Ascending aorta (tissue), 2 donors: ENCODE measurements around the gene PPP2R3C. TPM values are rescaled to one million over a fixed set of nuclear protein-coding genes. Genes with fewer than 3 reads are reported as not detected.

Experiments
- DNase-seq, 2 donors: peaks; one replicate each; pipeline ENCODE4 v3.0.0-alpha.2; 2019; ENCODE audit warnings: low spot score in 2 of 2
- H3K27ac ChIP-seq, 2 donors: fragments of 200-600 bp; sonication (generic); one replicate each; pipeline ENCODE4 v1.5.1; 2016 to 2017; ENCODE audit warnings: mild to moderate bottlenecking in 1 of 2
- H3K27me3 ChIP-seq: fragments of 200-600 bp; sonication (generic); one replicate; pipeline ENCODE4 v1.5.1; 2017
- H3K36me3 ChIP-seq, 2 donors: fragments of 200-600 bp; sonication (generic); one replicate each; pipeline ENCODE4 v1.5.1; 2016
- H3K4me1 ChIP-seq, 2 donors: fragments of 200-600 bp; sonication (generic); one replicate each; pipeline ENCODE4 v1.5.1; 2016 to 2017; ENCODE audit warnings: mild to moderate bottlenecking in 1 of 2
- H3K4me3 ChIP-seq, 2 donors: fragments of 200-600 bp; sonication (generic); one replicate each; pipeline ENCODE4 v1.5.1; 2016 to 2017; ENCODE audit warnings: mild to moderate bottlenecking in 1 of 2
- H3K9me3 ChIP-seq, 2 donors: fragments of 200-600 bp; sonication (generic); one replicate each; pipeline ENCODE4 v1.5.1; 2016
- intact Hi-C: fragments of 100-400 bp; cut with DNase I; formaldehyde crosslinking; loops from one replicate; pipeline ENCODE4 v1.15.1; 2023
- total RNA-seq: library from RNA; depleted of rRNA; stranded (reverse); fragments of >200 nt; gene quantifications from one replicate; pipeline ENCODE4 v1.1.0, GENCODE V29; 2016
- TF ChIP-seq, protein P1 (sequence below), 3 experiments: fragments of 200-600 bp in 2 of 3; fragments of 450-650 bp in 1 of 3; sonication (generic) in 2 of 3; IDR thresholded peaks; one replicate each; pipeline ENCODE4 v1.5.1; 2016 to 2019; ENCODE audit warnings: antibody characterized with exemption in 3 of 3, mild to moderate bottlenecking in 1 of 3, moderate library complexity in 1 of 3

Gene PPP2R3C
- total RNA-seq, 1 donor from 2014 or later = 63.6 TPM

DNA sequence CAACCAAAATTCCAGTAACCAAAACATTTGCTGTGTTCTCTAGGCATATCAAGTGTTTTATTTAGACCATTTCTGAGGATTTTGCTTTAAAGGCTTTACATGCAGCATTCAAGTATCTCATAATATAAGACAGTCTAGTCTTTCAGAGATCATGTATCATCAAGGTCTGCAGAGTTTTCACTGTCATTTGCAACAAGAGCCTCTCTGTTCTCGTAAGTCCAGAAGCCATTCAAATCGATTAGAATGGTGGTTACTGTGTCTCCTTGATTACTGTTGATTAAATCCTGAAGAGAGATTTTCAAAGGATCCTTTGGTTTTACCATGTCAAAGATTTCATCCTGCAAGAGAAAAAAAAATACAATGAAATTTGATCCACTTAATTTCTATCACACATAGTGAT lies 36.3 kb downstream of the PPP2R3C start:
- TF ChIP-seq, protein P1, sequence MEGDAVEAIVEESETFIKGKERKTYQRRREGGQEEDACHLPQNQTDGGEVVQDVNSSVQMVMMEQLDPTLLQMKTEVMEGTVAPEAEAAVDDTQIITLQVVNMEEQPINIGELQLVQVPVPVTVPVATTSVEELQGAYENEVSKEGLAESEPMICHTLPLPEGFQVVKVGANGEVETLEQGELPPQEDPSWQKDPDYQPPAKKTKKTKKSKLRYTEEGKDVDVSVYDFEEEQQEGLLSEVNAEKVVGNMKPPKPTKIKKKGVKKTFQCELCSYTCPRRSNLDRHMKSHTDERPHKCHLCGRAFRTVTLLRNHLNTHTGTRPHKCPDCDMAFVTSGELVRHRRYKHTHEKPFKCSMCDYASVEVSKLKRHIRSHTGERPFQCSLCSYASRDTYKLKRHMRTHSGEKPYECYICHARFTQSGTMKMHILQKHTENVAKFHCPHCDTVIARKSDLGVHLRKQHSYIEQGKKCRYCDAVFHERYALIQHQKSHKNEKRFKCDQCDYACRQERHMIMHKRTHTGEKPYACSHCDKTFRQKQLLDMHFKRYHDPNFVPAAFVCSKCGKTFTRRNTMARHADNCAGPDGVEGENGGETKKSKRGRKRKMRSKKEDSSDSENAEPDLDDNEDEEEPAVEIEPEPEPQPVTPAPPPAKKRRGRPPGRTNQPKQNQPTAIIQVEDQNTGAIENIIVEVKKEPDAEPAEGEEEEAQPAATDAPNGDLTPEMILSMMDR (IDR thresholded peaks at IDR 0.05) = no peak
- DNase-seq = no peak
- Histone ChIP-seq H3K27me3 (no peaks in the 10 kb centered on the region), H3K4me1 (no peaks in the 10 kb centered on the region), H3K4me3 (no peak overlapping the region), H3K27ac (no peak overlapping the region), H3K9me3 (no peaks in the 10 kb centered on the region), H3K36me3 (peaks cover 52 to 80% of the 10 kb centered on the region in 2 donors)
- intact Hi-C loops = no loop called here

DNA sequence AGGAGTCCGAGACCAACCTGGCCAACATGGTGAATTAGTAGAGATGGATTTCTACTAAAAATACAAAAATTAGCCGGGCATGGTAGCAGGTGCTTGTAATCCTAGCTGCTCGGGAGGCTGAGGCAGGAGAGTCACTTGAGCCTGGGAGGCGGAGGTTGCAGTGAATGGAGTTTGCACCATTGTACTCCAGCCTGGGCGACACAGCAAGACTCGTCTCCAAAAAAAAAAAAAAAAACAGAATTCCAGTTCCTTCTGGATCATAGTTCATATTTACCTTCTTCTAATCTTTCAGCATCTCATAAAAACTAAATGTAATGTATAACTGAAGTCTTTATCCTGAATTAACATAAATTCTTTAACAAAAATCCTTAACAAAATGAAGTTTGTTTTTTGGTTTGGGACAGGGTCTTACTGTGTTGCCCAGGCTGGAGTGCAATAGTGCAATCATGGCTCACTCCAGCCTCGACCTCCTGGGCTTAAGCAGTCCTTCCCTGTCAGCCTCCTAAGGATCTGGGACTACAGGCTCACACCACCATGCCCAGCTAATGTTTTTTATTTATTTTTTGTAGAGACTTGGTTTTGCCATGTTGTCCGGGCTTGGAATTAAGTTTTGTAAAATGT lies 38.1 kb downstream of the PPP2R3C start:
- H3K4me1 ChIP-seq = no peaks in the 10 kb centered on the region
- no peak for DNase-seq
- TF ChIP-seq, protein P1 (IDR thresholded peaks at IDR 0.05) = no peak
- H3K27me3 ChIP-seq = no peaks in the 10 kb centered on the region
- no peaks in the 10 kb centered on the region for H3K9me3 ChIP-seq
- H3K27ac ChIP-seq = no peak overlapping the region
- H3K36me3 ChIP-seq = peaks cover 61 to 77% of the 10 kb centered on the region in 2 donors
- no peak overlapping the region for H3K4me3 ChIP-seq
- intact Hi-C loops = no loop called here

GRCh38 chr14:35079742-35080141 lies 42.0 kb downstream of the PPP2R3C start:
- TF ChIP-seq, protein P1 (IDR thresholded peaks at IDR 0.05) = no peak
- Histone ChIP-seq H3K36me3 (peaks cover 57 to 68% of the 10 kb centered on the region in 2 donors), H3K4me1 (no peaks in the 10 kb centered on the region), H3K27me3 (no peaks in the 10 kb centered on the region), H3K9me3 (no peaks in the 10 kb centered on the region), H3K27ac (no peak overlapping the region), H3K4me3 (no peak overlapping the region)
- DNase-seq = no peak
- intact Hi-C loops = no loop called here

GRCh38 chr14:35078082-35078481 lies 43.7 kb downstream of the PPP2R3C start:
- no peak for DNase-seq
- Histone ChIP-seq H3K4me3 (no peak overlapping the region), H3K9me3 (no peaks in the 10 kb centered on the region), H3K36me3 (peaks cover 59 to 62% of the 10 kb centered on the region in 2 donors), H3K27ac (no peak overlapping the region), H3K27me3 (no peaks in the 10 kb centered on the region), H3K4me1 (no peaks in the 10 kb centered on the region)
- intact Hi-C loops = no loop called here
- TF ChIP-seq, protein P1 (IDR thresholded peaks at IDR 0.05) = no peak

DNA sequence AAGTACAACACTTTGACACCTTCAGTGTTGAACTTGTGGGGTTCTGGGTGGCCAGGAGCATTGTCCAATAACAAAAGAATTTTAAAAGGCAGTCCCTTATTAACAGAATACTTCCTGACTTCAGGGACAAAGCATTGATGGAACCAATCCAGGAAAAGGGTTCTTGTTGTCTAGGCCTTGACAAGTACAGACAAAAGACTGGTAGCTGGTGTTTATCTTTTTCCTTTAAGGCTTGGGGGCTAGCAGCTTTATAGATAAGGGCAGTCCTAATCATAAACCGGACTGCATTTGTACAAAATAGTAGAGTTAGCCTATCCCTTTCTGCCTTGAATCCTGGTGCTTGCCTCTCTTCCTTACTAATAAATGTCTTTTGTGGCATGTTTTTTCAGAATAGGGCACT lies 48.3 kb downstream of the PPP2R3C start:
- Histone ChIP-seq H3K4me3 (no peak overlapping the region), H3K4me1 (no peaks in the 10 kb centered on the region), H3K36me3 (peaks cover 54 to 61% of the 10 kb centered on the region in 2 donors), H3K27ac (no peak overlapping the region), H3K9me3 (no peaks in the 10 kb centered on the region), H3K27me3 (no peaks in the 10 kb centered on the region)
- intact Hi-C loops = no loop called here
- TF ChIP-seq, protein P1 (IDR thresholded peaks at IDR 0.05) = no peak
- no peak for DNase-seq

- Histone ChIP-seq H3K36me3 (peaks cover 49 to 62% of the 10 kb centered on the region in 2 donors), H3K4me3 (no peak overlapping the region), H3K9me3 (no peaks in the 10 kb centered on the region), H3K4me1 (no peaks in the 10 kb centered on the region), H3K27ac (no peak overlapping the region), H3K27me3 (no peaks in the 10 kb centered on the region)
- no peak for DNase-seq
- TF ChIP-seq, protein P1 (IDR thresholded peaks at IDR 0.05) = no peak
- intact Hi-C loops = no loop called here
Observed at GRCh38 chr14:35072226-35072625, 49.6 kb downstream of the PPP2R3C start.
